ENCODE measurements around the gene NMNAT2.
"Not testable (repeated sequence)": the region's sequence is repeated elsewhere in the genome, so short reads cannot be mapped to it uniquely, and the experiment has no call there.

NMNAT2 gene

GRCh38 chr1:183285256-183285655, 132.9 kb downstream of the NMNAT2 start:
- no peak for DNase-seq (ENCODE audit: low spot score)

GRCh38 chr1:183284086-183284485, 134.1 kb downstream of the NMNAT2 start:
- DNase-seq (ENCODE audit: low spot score): peak; percentile 7

- DNase-seq (ENCODE audit: low spot score): no peak
Observed at GRCh38 chr1:183283286-183283685, 134.9 kb downstream of the NMNAT2 start.

- DNase-seq (ENCODE audit: low spot score): no peak
Observed at GRCh38 chr1:183282101-183282855, 135.9 kb downstream of the NMNAT2 start.

GRCh38 chr1:183281553-183282091, 136.6 kb downstream of the NMNAT2 start:
- DNase-seq (ENCODE audit: low spot score): peak; percentile 93

DNA sequence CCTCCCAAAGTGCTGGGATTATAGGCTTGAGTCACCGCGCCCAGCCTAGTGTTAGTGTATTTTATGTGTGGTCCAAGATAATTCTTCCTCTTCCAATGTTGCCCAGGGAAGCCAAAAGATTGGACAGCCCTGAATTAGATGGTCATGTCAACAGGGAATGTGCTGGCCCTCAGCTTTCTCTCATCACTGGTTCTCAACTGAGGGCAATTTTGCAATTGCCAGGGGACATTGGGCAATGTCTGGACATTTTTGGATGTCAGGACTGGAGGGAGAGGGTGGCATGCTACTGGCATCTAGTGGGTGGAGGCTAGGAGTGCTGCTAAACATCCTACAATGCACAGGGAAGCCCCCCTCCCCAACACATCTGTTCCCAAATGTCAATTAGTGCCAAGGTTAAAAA, 137.1 kb downstream of the NMNAT2 start:
- no peak for DNase-seq (ENCODE audit: low spot score)

- DNase-seq (ENCODE audit: low spot score): no peak
Observed at GRCh38 chr1:183279835-183280234, 138.3 kb downstream of the NMNAT2 start.

DNA sequence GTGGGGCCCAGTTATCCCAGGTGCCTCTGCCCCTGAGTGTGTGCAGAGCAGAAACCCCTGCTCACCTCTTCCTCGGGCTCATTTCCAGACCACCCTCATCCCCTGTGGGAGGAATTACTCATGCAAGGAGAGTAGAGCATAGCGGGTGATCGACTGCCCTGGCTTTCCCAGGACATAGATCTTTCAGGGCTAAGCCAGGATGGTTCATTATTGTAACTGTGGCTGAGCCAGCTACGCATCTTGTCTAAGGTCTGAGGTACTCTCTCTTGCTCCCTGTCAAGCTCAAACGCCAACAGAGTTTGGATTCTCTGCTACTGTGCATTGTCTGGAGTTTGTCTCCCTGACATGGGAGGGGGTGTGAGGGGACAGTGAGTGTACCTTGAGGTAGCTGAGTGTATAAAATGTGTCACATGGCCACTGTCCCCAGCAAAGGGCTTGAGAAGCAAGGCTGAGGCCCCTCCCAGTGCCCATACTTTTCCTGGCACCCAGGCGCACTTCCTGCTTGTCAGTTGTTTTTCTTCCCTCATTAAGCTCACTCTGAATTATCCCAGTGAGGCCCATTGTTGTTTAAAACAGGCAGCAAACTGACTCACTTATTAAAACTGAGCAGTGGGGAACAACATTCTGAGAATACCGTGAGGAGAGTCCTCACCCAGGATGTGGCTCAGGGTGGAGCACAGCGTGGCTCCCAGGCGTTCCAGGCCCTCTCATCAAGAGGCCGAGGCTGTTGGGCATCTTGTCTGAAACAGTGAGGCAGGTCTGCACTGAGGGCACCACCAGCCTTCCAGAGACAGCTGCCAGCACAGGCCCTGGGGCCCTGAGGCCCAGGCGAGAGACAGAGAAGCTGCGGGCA, 139.2 kb downstream of the NMNAT2 start:
- DNase-seq (ENCODE audit: low spot score): no peak

- DNase-seq (ENCODE audit: low spot score): no peak
Observed at GRCh38 chr1:183277821-183278738, 140.1 kb downstream of the NMNAT2 start.

DNA sequence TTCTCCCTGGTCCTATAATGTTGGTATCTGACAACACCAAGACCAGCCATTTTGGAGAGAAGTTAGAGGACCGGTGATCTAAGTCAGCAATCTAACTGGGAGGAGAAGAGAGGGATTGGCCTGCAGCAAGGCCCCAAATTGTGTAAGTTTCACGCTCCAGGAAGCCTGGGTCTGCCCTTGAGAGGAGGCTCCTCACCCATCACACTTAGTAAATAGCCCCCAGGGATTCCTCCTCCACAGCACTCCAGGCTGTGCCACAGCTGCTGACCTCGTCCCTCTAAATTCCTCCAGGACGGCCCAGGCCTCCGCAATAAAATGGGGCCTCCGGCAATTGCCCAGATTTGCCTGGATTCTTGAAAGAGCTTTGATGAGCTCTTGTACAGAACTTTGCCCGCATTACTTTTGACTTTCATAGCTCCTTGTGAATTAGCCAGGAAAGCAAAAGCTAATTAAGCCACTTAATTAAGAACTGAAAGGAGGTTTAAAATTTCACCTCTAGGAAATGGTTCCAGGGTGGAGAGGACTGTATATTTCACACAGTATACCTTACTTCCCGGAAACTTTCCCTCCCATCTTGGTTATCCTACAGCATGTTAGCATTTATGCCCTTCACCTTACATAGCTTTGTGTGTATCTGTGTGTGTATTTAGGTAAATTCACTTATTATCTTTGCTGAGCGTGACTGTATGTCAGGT, 141.6 kb downstream of the NMNAT2 start:
- DNase-seq (ENCODE audit: low spot score): no peak

GRCh38 chr1:183275322-183275721, 142.9 kb downstream of the NMNAT2 start:
- DNase-seq (ENCODE audit: low spot score): no peak

- DNase-seq (ENCODE audit: low spot score): no peak
Observed at GRCh38 chr1:183274836-183275235, 143.3 kb downstream of the NMNAT2 start.

DNA sequence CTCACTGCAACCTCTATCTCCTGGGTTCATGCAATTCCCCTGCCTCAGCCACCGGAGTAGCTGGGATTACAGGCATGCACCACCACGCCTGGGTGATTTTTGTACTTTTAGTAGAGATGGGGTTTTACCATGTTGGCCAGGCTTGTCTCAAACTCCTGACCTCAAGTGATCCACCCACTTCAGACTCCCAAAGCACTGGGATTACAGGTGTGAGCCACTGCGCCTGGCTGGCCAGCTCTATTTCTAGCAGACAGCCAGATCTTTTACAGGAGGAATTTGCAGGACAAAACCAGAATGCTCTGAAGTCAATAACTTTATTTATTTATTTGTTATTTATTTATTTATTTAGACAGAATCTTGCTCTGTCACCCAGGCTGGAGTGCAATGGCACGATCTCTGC, 144.2 kb downstream of the NMNAT2 start:
- not testable (repeated sequence) for DNase-seq (ENCODE audit: low spot score)

- no peak for DNase-seq (ENCODE audit: low spot score)
Observed at GRCh38 chr1:183273300-183273699, 144.9 kb downstream of the NMNAT2 start.

- DNase-seq (ENCODE audit: low spot score): no peak
Observed at GRCh38 chr1:183272390-183272848, 145.8 kb downstream of the NMNAT2 start.

DNA sequence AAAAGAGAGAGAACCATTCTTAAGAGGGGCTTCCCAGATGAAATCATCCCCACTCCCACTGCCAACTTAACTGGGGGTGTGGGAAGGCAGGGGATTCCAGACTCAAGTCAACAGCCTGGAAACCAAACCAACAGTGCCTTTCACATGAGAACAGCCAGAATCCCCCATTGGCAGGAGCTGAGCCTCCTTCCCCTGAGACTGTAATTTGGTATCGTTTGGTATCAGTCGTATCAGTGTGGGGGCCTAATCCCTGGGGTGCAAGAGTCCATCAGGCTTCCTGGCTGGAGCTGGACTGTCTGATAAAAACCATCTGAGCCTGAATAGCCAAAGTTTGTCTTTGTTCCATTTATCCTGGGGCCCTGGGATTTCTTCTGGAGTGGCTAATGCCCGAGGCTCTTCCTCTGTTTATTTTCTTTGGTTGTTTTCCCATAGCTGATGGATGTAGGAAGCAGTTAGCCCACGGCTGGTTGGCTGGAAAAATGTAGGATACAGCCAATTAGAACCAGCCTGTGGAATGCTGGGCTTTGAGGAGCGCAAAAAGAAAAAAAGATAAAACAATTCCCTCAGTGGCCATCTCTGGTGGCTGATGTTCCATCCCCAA, 147.5 kb downstream of the NMNAT2 start:
- no peak for DNase-seq (ENCODE audit: low spot score)

- DNase-seq (ENCODE audit: low spot score): no peak
Observed at GRCh38 chr1:183267646-183268431, 150.3 kb downstream of the NMNAT2 start.

DNA sequence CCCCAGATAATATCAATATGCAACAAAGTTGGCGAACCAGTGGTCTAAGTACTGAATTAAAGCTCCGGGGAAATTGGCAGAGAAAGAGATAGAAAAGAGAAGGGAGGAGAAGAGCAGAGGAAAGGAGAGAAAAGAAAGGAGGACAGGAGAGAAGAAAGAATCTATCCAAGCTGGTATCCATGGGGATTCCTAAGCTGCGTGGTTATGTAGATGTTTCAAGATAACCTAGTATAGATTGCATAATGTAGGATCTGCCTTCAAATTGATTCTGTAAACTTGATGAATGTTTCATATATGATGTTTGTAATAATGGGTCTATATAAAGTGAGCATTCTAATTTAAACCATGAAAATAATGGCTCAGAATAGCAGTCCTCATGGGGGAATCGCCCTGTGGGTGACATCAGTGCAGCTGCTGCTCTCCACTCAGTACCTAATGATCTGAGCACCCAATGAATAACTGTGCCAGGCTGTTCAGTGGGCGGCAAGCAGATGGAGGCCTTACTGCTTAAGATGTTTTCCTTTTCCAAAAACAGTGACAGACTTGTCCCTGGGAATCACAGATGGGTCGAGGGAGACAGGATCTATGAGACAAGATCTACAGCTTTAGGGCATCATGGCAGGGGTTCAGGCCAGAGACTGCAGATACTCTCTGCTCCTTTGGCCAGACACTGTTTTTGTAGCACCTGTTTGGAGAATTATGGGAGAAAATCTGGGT, 154.1 kb downstream of the NMNAT2 start:
- DNase-seq (ENCODE audit: low spot score): no peak

DNA sequence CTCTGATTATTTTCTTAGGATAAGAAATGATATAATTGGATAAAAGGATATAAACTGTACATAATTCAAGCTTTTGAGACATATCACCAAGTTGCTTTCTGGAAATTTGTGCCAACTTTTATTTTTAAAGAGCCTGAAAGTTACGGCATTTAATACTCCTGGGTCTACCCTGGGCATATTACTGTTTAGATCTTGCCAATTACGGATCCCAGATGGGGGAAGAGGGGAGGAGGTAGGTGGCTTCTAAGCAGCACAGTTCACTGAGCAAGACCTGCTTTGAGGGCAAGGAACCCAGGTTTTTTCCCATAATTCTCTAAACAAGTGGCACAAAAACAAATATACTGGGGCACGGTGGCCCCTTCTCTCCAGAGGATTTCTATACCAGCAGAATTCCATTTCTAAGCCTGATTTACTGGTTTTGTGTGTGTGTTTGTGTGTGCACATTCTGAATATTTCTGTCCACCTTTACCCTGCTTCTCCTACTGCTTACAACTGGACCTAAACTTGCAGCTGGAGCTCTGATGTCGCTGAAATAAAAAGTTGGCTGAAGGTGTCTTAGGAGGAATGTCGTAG, 155.5 kb downstream of the NMNAT2 start:
- no peak for DNase-seq (ENCODE audit: low spot score)

Measured in pons (tissue), 1 donor.